Stimulated activated CD4-positive, alpha-beta T cell treated with anti-CD3 and anti-CD28 coated beads, Interleukin-4, amount 100 ng/mL, for 4 hours (primary cell): ENCODE results near the gene SYNE2.

ENCODE experiments used
- DNase-seq, 2 experiments: peaks; one replicate each; pipeline ENCODE4 v3.0.0-alpha.2; 2020

The SYNE2 gene

DNA sequence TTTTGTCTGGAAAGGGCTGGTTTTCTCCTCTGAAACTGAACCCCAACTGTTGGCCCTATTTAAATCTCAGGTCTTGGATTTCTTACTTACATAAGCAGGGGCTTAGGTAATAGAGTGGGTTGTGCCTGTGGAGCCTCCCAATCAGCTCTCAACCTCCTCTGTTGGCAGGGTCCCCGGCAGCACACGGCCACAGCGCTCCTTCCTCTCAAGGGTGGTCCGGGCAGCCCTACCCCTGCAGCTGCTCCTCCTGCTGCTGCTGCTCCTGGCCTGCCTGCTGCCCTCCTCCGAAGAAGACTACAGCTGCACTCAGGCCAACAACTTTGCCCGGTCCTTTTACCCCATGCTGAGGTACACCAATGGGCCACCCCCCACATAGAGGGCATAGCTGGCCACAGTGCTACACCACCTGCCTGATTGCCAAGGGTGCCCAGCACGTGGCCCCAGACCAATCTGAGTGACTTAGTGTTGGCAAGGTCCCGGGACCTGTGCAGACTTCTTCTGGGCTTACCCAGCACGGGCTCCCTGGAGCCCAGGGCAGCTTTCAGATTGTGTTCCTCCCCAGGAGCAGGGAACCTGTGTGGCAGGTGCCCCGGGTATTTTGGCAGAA, 372.4 kb downstream of the SYNE2 start:
- no peak for DNase-seq

DNA sequence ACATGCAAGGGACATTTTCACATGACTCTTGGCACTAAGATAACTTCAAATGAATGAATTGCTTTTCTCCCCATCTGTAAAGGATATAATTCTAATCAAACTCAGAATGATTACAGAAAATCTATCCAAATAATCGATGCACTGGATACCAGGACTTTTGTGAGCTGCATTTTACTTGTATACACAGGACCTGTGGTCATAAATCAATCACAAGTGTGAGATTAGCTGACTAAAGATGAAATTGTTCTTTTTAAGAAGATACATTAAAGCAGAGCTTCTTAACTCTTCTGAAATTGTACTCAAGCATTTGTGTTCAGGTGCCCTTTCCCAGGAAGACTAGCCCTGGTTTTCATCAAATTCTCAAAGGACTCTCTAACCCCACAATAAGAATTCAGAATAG, 375.1 kb downstream of the SYNE2 start:
- DNase-seq: no peak

DNA sequence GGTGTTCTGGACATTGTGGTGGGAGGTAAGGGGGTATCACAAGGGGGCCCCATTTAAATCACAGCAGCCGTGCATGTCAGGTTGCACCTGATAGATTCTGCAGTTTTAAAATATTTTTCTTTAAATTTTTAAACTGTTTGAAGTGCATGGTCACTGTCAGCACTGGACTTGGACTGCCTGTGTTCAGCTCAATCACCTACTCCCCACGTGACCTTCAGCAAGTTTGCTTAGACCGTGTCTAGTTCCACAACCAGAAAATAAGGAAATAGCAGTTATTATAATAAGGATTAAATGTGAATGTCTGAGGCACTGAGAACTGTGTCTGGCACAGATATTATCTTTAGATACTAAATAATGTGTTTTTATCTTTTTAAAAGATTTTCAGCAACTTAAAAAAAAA, 376.7 kb downstream of the SYNE2 start:
- no peak for DNase-seq

DNA sequence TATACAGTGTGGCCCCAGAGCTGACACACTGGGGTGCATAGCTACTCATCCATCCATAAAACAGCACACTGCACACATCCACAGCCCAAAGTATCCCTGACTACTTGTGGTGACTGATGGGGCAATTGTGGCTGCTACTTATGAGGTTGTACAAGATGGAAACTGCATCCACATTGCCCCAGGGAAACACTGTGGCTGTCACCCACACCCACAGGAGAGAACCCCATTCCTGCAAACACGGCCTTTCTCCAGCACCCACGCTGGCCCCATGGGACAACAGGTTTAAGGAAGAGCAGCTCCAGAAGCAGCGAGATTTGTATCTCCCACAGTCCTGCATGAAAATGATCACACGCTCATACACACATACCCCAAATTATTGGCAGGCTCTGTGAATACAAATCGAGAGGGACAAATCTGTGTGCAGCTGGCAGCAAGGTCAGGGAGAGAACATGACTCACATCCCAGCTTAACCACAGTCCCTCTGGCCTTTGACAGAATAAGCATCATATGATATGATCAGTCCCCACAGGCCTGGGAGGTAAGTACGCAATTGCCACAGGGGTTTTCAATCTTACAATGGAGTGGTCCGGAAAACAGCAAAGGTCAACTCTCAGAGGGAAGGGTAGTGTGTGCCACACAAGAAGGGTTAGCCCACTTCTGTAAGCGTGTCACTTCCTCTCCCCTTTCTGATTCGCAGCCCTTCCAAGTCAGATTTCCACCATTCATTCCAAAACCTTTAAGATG, 379.5 kb downstream of the SYNE2 start:
- DNase-seq: no peak

DNA sequence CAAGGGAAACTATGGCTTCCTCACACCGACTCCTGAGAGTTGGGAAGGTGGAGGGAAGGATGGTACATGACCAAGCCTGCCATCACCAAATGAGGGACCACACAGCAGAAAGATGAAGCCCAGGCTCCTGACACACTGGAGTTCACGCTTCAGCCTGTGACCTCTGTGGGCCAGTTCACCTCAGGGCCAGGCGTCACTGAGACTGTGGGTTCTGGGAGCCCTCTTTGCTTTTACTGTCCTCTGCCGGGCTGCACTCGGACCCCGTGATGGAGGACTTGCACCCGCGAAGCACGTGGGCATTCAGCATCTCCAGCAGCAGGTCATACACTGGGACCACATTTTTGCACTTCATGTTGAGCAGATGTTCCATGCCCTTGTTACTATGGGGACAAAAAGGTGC, 380.1 kb downstream of the SYNE2 start:
- no peak for DNase-seq

DNA sequence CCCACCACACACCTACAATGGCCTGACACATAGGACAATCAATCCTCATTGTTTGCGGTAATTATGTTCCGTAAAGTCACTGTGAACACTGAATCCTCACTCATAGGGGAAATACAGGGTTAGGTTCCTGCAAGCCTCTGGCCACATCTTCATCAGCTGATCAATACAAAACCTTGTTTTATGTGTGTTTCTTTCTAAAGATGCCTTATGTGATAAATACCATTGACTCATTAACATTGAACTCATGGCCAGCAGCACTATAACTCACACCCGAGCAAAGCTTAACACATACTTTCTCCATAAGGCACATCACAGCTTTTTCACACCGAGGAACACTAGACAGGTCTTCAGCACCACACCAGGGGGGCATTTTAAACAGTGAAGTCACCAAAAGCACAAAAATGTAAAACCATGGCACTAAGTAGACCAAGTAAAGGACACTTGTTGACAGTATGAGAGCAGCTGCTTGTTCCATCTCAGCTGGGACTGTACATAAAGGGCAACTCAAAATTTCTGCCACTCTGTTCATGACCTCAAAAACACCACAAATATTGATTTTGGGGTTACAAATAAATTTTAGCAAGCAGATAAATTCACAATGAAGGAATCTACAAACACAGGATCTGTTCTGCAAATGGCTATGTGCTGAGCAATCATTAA, 380.9 kb downstream of the SYNE2 start:
- no peak for DNase-seq

DNA sequence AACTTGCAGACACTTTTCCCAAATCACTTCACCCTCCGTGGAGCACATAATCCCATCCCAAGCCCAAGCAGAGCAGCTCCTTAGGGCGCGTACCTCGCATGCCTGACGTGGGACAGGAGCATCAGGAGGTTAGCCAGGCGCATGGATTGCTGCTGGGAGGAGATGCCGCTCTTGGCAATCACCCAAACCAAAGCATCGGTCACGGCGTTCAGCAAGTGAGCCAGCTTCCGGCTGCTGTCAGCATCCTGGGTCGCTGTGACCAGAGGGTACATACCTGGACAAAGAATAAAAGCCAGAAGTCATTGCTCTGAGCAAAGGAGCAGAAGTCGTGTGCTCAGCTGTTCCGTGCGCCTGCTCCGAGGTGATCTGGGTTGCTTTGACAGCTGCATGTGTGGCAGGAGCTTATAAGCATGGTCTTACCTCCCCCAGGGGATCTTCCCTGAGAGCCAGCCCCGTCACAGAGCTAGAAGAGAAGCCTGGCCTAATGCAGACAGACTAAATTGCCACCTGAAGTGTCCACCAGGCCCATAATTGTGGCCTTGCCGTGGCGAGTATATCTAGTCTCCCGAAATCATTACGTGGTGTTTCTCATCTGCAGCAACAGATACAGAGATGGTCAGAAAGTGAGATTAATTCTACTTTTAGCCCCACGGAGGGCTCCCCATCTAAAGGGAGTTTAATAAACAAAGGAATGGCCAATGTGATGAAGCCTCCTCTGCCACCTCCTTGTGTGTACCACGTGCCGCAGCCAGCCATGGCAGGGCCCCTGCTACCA, 382.3 kb downstream of the SYNE2 start:
- DNase-seq: no peak

DNA sequence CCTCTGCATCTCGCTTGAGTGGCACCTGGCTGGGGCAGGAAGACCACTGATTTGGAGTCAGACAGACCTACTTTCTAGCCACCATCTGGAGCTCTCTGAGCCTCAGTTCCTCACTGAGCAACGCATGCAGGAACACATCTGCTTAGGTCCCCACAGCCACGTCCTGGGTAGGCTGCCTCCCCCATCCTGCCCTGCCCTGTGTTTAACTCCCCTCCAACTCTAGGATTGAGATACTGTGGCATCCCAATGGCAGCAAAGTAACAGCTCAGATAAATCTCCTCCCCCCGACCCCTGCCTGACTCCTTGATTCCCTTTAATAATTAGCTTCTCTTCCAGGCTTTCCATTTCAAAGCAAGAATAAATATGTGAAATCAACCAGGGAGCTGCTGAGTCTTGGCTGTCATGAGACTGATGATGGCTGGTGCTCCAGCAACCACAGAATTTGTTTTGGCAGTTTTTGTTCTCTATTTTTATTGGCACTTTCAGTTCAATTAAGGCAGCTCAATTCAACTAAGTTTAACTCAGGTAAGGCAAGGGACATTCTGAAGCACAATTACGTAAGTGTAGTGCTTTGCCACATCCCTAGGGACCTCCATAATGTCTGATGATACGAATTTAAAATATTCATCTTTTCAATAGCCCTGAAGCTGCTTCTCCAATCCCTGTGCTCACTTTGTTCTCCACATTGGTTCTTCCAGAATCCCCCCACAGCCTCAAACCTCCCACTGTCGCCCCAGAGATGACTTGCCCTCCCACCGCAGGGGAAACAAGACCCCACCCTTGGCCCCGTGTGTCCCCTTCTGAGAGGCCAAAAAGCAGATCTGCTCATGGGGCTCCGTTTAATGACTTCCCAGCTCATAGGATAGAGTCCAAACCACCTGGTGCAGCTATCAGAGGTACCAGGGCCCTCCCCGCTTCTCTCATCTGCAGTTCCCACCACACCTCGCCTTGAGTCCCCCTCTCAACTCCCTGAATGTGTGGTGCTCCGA, 383.1 kb downstream of the SYNE2 start:
- DNase-seq: no peak

DNA sequence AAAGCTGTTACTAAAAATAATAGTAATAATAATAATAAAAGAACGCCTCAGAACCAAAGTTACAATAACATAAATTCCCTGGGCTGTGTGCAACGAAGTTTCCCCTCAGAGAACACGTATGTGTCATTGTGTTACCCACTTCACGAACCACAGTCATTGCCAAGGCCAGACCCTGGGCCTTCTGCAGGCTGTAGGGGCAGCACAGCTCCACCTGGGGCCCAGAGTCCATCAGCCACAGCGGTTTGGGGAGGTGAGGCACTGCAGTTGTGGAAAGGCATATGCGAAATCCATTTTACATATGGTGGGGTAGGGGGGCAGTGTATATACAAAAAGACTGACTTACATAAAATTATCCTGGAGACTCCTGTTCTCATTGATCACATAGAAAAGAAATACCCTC, 385.2 kb downstream of the SYNE2 start:
- no peak for DNase-seq

DNA sequence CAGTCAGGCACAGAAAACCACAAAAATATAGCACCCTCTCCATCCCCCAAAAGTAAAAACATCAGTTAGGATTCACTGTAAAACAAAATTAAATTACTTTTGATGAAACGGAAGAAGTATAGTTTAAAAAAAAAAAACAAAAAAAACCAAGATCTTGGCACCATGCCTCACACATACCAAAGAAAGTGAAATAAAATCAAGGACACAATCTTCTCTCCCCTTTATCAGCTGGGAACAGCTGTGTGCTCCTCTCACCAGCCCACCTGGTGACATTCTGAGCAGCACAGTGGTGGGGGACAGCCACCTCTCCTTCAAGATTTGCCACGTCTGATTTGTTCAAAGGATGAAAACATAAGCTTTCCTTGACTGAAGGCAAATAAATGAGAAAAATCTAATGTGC, 385.8 kb downstream of the SYNE2 start:
- no peak for DNase-seq

DNA sequence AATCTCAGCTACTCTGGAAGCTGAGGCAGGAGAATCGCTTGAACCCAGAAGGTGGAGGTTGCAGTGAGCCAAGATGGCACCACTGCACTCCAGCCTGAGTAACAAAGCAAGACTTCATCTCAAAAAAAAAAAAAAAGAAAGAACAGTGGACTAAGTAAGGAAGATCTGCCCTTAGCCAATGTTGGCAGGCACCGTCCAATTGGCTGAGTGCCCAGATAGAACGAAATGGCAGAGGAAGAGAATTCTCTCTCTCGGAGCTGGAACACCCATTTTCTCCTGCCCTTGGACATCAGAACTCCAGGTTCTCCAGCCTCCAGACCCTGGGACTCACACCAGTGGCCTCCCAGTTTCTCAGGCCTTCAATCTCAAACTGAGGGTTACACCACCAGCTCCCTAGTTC, 391.5 kb downstream of the SYNE2 start:
- DNase-seq: no peak

DNA sequence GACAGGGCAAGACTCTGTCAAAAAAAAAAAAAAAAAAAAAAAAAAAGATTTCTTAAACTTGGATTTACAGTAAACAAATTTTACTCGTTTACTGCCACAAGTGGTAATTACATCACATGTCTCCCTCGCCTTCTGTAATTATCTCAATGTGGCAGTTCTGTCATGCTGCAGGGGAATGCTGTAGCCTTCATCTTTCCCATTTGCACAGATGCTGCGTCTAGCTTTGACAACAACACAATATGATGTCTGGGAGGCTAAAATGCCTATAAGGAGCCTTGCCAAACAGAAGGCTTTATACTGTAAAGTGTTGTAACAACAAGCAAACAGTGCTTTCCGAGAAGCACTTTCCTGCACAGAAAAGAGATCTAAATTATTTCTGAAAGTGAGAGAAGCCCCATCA, 392.7 kb downstream of the SYNE2 start:
- DNase-seq: no peak

DNA sequence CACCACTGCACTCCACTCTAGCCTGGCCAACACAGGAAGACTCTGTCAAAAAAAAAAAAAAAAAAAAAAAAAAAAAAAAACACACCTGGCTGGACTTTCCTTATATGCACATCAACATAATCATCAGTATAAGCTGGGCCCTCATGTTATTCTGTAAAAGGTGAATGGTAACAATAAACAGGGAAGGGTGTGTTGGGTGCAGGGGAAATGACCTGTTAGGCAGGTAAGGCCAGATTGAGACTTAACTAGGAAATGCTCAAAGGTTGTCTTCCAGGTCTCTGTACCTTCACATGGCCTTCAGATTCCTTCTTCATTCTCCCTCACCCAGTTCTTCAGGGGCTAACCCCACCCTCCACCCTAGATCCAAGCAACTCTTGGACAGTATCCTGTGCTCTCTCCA, 393.9 kb downstream of the SYNE2 start:
- no peak for DNase-seq

DNA sequence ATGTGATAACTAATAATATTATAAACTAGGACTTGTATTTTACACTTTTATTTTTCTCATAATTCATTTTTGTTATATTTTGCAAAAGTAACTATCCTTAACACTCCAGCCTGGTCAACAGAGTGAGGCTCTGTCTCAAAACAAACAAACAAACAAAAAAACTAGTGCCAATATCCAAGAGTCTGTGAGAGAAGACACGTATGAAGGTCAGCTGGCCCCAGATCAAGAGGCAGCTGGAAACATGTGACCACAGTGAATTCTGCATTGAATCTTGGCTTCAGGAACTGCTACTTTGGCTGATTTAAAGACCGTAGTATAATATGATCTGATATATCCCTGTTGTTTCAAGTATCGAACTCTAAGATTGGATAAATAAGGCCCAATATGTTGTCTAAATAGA, 394.4 kb downstream of the SYNE2 start:
- no peak for DNase-seq

DNA sequence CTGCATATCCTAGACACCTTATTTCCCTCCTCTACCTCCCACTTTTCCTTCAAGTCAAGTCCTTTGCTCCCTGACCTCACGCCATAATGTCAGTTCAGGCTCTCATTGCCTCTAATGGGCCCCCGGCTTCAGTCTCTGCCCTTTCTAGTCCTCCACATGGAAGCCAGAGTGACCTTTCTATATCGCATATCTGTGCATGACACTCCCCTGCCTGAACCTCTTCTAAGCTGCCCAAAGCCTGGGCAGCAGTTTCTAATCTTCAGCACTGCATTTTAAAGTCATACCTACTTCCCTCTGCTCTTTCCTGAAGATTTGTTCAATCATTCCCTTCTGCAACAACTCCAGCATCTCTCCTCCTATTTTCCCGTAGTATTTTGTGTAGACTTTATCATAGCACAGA, 395.9 kb downstream of the SYNE2 start:
- no peak for DNase-seq

DNA sequence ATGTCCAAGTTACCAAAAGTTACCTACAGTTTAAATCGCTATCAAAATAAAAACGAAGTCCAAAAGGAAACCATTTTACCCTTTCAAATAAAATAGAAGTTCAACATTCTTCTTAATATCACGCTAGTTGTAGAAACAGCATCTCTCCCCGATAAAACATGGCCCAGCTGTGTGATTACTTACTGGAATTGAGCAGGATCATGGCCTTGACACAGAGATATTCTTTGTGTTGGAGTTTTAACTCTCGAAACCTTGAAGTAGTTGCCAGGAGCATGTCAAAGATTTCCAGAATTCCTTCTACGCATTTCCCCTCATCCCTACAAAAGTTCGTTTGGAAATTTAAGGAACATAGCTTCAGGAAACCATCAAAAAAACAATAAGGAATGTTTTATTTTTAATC, 396.6 kb downstream of the SYNE2 start:
- DNase-seq: no peak

DNA sequence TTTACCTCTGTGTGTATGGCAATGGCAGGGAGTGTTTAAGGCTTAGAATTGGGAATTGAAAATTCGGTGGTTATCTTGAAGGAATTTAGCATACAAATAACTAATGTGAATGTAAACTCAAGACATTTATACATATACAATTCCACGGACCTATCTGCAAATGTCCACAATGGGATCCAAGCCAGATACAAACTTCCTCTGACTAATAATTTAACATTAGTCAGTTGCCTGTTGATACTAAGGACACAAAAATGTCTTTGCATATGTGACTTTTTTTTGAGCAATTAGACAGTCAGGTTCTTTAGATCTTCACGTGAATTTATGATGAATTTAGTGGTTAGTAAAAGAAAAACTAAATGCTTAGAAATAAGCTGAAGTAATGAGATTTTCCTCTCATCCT, 400.9 kb downstream of the SYNE2 start:
- DNase-seq: no peak

DNA sequence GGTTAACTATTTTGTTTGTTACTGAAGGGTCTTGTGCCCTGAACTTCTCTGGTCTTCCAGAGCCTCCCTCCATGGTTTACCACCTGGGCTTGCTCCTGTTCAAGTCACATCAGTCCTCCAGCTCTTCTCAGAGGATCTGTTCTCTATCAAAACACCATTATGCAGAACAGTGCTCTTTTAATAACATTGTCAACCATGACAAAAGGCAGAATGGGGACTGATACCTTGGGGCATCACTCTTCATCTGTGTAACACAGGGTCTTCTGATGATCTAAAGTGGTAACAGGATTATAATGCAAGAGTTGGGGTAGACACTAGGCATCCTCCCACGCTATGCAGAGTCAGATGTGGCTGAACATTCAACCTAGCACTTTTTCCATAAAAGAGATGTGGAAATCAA, 403.0 kb downstream of the SYNE2 start:
- DNase-seq: no peak

DNA sequence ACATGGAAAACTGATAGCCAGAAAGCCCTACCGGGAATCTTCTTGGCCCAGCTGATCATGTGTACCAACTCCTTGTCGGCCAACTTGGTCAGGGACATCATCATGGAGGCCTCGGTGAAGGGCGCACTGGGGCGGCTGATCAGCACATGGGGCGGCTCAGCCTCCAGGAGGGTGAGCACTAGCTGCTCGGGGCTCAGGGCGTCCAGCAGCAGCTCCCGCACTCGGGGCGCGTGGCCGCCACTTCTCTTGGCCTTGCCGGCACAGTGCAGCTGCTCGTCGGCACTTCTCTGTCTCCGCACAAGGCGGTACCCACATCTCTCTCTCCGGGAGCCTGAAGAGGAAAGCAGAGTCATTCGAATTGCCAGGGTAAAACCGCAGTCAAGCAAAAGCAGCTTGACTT, 407.6 kb downstream of the SYNE2 start:
- DNase-seq: no peak

DNA sequence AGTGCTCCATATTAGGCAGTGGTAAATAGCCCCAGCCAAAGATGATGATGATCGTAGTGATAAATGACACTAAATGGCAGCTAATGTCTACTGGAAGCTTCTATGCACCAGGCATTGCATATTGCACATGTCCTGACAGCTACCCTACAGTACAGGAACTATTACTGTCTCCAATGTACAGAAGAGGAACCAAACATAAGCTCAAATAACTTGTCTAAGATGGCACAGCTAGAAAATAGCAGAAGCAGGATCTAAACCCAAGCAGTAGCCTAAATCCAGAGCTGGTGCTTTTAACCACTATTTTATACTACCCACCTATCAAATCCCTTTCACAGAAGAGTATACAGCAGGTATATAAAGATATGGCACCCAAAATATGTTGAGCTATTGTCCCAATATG, 412.4 kb downstream of the SYNE2 start:
- DNase-seq: no peak

DNA sequence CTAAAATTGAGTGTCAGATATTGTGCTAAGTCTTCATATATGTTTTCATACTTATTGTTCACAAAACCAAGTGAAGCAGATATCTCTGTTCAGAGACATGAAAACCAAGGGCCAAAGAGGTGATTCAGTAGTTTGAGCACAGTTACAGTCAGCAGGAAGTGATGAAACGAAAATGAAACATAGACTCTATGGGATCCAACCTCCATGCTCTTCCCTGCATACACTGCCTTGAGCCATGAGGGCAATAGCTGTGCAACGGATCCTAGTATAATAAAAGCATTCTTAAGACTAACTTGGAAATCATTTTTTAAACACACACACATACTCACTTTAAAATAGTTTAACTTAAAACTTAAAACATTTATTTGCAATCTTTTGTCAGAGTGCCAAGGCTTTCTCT, 413.4 kb downstream of the SYNE2 start:
- DNase-seq: no peak

DNA sequence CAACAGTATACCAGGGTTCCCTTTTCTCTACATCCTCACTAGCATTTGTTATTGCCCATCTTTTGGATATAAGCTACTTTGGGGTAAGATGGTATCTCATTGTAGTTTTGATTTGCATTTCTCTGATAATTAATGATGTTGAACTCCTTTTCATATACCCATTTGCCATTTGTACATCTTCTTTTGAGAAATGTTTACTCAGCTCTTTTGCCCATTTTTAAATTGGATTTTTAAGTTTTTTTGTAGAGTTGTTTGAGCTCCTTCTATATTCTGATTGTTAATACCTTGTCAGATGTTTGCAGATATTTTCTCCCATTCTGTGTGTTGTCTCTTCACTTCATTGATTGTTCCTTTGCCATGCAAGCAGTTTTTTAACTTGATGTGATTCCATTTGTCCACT, 419.2 kb downstream of the SYNE2 start:
- DNase-seq: no peak
